Heart left ventricle (tissue), 13 donors: ENCODE data around the gene ZBTB24.

Source experiments
- CTCF ChIP-seq, 12 donors: fragments of 200-600 bp; sonication (generic) in 4 of 12; IDR thresholded peaks; one replicate each; pipeline versions ENCODE4 v1.5.0 to v1.8.0; 2018 to 2022; ENCODE audit warnings: antibody characterized with exemption in 12 of 12, mild to moderate bottlenecking in 5 of 12
- POLR2A ChIP-seq, 2 donors: fragments of 450-650 bp; IDR thresholded peaks; one replicate each; pipeline ENCODE4 v1.6.1; 2017; ENCODE audit warnings: antibody characterized with exemption in 2 of 2, mild to moderate bottlenecking in 2 of 2, moderate library complexity in 2 of 2
- donor health status: ischemic (EF 13 %, LVEDD 7.1; RV severe dilation, severe dysfunction).
- donor health status: DM: no; HTN: yes; CAD: no.
- donor health status: DM: no; HTN: no; CAD: no.
- donor health status: ischemic (EF 25% LVEDD 6.9; RV normal size, moderate dysfunction).
- donor health status: ischemic (EF 25% LVEDD 5.7; RV mildly dilated, moderate dysfunction).
- donor health status: ischemic (EF 35%, LVEDD 5.7; RV mildly dilated, moderate dysfunction).
- donor health status: nonischemic (EF 11% LVEDD 7.7; RV severe dilation, severe dysfunction).
- donor health status: DM: yes; HTN: yes; CAD: no.
- donor health status: PGD.
- donor health status: ischemic (EF 29% LVEDD 5.4; RV normal size, mild dysfunction).
- donor health status: nonischemic (EF 23%, LVEDD 6.1; RV moderate dilation, normal function).

DNA sequence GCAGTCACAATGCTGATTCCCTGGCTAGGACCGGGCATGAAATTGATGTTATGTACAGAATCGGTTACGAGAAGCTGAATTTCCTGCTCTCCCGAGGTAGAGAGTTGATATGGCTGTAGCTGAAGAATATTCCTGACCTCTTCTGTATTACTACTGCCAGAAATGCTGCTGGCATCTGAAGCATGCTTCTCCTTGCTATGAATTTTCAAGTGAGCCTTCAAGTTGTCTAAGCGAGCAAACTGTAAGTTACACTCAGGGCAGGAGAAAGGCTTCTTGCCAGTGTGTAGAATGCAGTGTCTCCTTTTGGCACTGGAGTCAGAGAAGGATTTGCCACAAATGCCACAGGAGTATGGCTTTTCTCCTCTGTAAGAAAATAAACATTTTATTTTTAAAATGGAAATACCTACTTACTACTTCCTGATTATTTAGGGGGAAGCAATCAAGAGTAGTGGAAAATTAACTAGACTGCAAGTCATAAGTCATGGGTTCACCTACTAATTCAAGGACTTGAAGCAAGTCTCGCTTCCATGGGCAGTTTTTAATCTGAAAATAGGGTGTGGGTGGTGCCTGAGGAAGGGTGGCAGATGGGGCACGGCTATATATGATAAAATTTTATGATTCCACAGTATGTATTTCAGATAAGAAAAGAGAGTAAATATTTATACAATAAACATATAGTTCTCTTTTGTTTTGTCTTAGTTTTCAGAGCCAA, 16.7 kb downstream of the ZBTB24 start:
- no peak for TF ChIP-seq CTCF (IDR thresholded peaks at IDR 0.05)
- no peak for TF ChIP-seq POLR2A (IDR thresholded peaks at IDR 0.05)
